Endometrial microvascular endothelial cells (primary cell): Measurements from ENCODE around the gene CDPF1. TPM values are rescaled to one million over a fixed set of nuclear protein-coding genes. Genes with fewer than 3 reads are reported as not detected.
"Not testable (repeated sequence)": the region's sequence is repeated elsewhere in the genome, so short reads cannot be mapped to it uniquely, and the experiment has no call there.

ENCODE experiments used
- in situ Hi-C: cut with HindIII; loops from 2 replicates; pipeline ENCODE4 v1.10.0; 2017; ENCODE audit warnings: low sequenced_read_pairs, low pct_unique_long_range_greater_than_20kb; ENCODE audit errors: inconsistent ontology term
- total RNA-seq: library from RNA; depleted of rRNA; stranded (reverse); fragments of >200 nt; gene quantifications from one replicate; pipeline ENCODE4 v1.2.3, GENCODE V29; 2015; ENCODE audit errors: inconsistent ontology term

The CDPF1 gene
- total RNA-seq, 1 donor from 2014 or later = 34.5 TPM

DNA sequence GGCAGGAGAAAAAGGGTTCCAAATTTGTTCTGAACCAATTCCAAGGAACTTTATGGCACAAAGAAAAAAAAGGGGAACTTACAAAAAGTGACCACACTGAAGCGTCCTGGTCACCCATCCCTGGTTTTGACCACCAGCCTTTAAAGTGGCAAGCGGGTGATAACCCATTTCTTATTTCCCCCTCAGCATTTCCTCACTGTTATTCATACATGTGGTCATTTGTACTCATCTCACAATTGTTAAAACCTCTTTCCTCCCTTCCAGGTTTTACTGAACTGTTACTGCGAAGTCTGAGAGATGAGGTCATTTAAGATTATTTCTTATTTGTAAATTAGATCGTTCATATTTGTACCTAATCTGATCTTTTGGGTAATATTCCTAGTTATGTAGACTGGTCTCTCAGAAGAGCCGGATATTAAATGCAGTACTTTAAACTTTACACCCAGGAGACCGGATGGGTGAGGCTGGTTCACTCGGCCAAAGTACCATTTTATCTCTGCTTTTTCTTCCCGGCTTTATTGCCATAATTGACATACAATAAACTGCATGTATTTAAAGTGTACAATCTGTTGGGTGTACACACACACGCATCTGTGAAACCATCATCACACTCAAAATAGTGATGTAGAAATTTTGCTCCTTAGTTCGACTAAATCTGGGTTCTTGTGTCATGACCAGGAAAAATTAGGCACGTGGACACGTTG lies 47.0 kb downstream of the CDPF1 start:
- in situ Hi-C loops = no loop called here

DNA sequence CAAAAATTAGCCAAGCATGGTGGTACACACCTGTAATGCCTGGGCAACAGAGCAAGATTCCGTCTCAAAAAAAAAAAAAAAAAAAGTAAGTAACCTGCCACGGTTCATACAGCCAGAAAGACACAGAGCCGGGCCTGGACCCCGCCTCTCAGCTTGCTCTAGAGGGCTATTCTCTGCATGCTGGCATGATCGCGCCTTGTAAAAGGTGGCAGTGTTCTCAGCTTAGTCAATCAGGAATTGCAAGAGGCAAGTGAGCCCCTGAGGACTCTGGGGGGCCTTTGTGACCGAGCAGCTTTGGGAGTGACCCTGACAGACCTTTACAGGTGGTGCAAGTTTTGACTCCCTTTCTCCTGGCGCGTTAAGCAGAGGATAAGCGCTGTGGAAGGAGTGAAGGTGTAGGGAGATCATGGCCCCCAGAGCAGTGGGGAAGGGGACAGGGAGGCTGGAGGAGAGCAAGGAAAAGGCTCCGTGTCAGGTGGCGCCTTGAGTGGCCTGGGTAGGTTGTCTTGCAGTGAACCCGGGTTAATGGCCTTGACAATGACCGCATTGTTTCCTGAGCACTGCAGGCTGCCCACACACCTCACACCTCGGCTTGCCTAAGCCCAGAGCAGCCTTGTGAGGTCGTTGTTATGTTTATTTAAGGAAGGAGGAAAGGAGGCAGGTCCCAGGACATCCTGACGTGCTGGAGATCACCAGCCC lies 48.9 kb downstream of the CDPF1 start:
- in situ Hi-C loops = no loop called here

DNA sequence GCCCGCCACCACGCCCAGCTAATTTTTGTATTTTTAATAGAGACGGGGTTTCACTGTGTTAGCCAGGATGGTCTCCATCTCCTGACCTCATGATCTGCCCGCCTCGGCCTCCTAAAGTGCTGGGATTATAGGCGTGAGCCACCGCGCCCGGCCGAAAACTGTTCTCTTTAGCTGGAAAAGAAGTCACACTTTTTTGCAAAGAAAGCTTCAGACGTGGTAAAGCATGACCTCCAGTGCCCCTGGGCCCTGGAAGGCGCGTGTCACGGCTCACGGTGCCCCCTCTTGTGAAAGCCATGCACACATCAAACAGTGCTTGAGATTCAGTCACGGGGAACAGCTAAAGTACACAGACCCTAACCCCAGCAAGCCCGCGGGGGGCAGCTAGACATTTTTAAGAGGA lies 51.3 kb downstream of the CDPF1 start:
- in situ Hi-C loops = not testable (repeated sequence)

DNA sequence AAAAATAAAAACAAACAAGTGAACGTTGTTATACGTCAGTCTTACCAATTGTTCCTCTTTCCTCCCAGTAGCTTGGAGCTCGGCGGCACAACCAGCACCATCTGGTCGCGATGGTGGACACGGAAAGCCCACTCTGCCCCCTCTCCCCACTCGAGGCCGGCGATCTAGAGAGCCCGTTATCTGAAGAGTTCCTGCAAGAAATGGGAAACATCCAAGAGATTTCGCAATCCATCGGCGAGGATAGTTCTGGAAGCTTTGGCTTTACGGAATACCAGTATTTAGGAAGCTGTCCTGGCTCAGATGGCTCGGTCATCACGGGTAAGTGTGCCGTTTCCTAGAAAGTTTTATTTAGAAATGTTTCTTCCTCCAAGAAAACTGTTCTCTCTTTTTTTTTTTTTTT lies 51.8 kb downstream of the CDPF1 start:
- in situ Hi-C loops = no loop called here

DNA sequence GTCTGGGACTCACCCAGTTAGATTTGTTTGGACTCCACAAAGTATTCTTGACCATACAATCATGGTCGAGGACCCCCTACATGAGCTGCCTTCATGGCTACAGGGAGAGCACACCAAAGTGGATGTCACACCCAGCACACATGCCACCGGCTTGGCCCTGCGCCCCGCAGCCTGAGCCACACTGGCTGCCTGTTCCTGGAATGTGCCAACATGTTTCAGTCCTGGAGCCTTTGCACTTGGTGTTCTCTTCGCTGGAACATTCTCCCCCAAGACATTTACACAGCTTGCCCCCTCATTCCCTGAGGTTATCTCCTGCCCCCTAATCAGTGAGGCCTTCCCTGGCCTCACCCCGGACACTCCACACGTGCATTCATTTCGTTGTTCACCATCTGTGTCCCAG lies 53.8 kb downstream of the CDPF1 start:
- in situ Hi-C loops = no loop called here

DNA sequence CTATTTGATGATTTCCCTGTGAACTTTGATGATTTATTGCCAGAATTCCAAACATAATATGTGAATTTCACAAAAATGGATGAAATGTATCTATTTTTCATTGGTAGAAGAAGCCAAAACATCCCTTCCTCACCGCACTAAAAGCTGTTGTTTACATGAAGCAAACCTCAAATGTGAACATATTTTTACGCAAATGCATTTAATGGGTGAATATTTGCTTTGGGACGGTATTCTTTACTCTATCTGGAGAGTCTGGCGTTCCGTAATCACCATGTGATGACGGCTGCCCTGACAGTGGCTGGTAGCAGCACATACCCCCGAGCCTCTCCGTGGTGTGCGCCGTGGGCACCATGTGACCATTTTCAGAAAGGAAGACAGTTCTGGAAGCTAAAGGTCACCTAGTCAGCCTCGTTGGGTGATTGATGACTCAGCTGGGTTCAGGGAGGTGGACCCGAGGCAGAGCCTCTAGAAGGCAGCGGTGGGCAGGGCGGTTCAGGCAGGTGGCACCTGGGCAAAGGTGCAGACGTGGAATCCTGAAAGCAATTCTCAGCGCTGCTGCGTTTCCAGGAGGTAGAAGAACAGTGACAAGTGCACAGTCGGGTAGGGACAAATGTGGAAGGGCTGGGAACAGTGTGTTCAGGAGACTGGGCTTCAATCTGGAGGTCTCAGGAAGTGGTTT lies 54.5 kb downstream of the CDPF1 start:
- in situ Hi-C loops = no loop called here

Other genes with a start within 250 kb of the CDPF1 start
- gene PPARA, start 99.8 kb downstream of the CDPF1 start, total RNA-seq = 4.6 TPM
- not detected for gene PKDREJ, start 13.1 kb upstream of the CDPF1 start, total RNA-seq
- gene TTC38, start 17.7 kb upstream of the CDPF1 start, total RNA-seq = 49.3 TPM
- gene GTSE1, start 46.6 kb upstream of the CDPF1 start, total RNA-seq = 22.8 TPM
- 43.3 TPM for gene TRMU, start 85.4 kb upstream of the CDPF1 start, total RNA-seq